Measurements from ENCODE around the gene SERTAD4.

- TF ChIP-seq EP300 (IDR thresholded peaks at IDR 0.05; ENCODE audit: borderline replicate concordance) (no peak), REST (IDR thresholded peaks at IDR 0.05; ENCODE audit: low read depth) (no peak), MAX (IDR thresholded peaks at IDR 0.05) (no peak), TAF1 (IDR thresholded peaks at IDR 0.05; ENCODE audit: low read depth) (no peak), CREB1 (IDR thresholded peaks at IDR 0.05; ENCODE audit: low read depth) (no peak), CEBPB (IDR thresholded peaks at IDR 0.05) (no peak), USF1 (IDR thresholded peaks at IDR 0.05) (no peak), ZBTB7A (IDR thresholded peaks at IDR 0.05; ENCODE audit: low read depth) (no peak)
Measured at GRCh38 chr1:210228158-210228557, 4.4 kb upstream of the SERTAD4 start.
